ENCODE results near the gene TRAPPC2.

DNA sequence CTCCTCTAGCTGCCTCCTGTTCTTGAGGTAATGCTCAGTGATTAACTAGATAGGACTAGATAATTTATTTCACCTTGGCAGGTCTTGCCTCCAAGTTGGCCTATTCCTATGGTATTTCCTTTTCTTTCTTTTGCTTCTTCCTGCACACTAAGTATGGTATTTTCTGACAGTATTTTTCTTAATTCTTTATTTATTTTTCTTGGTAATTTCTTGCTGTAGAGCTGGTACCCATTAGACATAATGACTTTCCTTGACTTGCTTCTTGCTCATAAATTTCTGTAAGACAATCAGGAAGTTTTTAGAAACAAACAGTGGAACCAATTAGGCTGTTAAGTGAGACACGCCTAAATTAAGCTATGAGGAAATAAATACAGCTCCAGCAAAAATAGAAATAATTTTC, 36.0 kb downstream of the TRAPPC2 start:
- TF ChIP-seq, protein P1, sequence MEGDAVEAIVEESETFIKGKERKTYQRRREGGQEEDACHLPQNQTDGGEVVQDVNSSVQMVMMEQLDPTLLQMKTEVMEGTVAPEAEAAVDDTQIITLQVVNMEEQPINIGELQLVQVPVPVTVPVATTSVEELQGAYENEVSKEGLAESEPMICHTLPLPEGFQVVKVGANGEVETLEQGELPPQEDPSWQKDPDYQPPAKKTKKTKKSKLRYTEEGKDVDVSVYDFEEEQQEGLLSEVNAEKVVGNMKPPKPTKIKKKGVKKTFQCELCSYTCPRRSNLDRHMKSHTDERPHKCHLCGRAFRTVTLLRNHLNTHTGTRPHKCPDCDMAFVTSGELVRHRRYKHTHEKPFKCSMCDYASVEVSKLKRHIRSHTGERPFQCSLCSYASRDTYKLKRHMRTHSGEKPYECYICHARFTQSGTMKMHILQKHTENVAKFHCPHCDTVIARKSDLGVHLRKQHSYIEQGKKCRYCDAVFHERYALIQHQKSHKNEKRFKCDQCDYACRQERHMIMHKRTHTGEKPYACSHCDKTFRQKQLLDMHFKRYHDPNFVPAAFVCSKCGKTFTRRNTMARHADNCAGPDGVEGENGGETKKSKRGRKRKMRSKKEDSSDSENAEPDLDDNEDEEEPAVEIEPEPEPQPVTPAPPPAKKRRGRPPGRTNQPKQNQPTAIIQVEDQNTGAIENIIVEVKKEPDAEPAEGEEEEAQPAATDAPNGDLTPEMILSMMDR (conservative IDR thresholded peaks at IDR 0.05), result no peak
- no peak for TF ChIP-seq EZH2 (IDR thresholded peaks at IDR 0.05; ENCODE audit: low read depth)

Data from PC-9 (cell line).